NOMO-1 treated with DMSO at 0.1 percent for 48 hours (cell line): ENCODE measurements around the gene CDK13.
"Not testable (repeated sequence)": the region's sequence is repeated elsewhere in the genome, so short reads cannot be mapped to it uniquely, and the experiment has no call there.

Source experiments
- DNase-seq: peaks from one replicate; lab custom pipeline; 2025; ENCODE audit not compliant: unreplicated experiment; lab: John Stamatoyannopoulos, UW

Gene CDK13

DNA sequence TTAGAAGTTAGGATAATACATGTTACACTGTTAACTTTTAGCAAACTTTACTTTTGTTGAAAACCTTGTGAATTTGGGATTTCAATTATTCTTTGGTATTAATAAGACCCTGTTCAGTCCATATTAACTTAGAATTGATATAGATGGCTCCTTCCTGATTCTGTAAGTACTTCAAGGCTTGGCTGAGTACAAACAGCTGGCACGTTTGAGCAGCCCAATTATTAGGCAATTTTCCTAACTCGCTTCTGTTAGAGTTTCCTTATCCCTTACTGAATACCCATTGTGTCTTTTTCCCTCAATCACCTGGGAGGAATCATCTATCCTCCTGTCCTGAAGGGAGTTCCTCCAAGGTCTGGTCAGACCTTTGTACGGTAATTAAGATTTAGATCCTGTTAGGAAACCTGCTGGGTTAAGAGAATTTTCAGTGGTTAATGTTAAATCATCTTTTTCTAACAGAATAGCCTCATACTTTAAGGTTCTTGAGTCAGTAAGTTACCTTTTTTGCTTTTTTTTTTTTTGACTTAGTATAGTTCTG, 195.6 kb downstream of the CDK13 start:
- DNase-seq = not testable (repeated sequence)

DNA sequence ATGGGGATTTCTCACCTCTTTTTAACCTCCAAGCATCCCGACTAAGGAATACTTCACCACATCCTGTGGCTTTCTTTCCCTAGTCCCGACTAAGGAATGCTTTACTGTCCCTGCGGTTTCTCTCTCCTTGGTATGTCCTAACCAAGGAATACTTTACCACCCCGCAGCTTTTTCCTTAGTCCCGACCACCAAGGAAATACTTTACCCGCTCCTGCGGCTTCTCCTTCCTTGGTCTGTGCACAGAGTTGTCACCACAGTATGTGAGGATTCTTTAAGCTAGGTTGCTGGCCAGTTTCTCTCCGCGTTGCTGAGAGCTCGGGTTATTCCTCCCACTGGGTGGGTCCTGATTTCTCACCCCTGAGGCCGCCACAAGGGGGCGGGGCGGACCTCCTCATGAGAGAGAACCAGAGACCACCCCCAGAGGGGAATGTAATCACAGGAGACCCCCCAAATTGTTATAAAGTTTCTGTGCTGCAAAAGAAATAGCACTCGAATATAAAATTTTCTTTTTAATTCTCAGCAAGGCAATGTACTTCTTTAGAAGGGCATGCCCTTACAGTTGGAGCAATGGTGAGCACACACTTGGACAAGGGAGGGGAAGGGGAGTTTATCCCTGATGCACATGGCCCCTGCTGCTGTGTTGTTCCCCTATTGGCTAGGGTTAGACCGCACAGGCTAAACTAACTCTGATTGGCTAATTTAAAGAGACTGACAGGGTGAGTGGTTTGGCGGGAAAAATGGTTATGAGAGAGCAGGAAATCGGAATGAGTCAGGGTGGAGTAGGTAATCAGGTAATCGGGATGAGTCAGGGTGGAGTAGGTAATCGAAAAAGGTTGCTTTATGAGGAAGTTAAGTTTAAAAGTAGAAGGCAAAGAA, 197.6 kb downstream of the CDK13 start:
- no peak for DNase-seq

DNA sequence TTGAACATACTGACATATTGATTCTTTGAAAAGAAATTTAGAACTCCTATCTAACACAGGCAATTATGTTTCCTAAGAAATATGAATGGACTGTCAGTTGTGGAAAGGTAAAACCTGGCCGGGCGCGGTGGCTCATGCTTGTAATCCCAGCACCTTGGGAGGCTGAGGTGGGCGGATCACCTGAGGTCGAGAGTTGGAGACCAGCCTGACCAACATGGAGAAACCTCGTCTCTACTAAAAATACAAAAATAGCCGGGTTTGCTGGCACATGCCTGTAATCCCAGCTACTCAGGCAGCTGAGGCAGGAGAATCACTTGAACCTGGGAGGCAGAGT, 198.2 kb downstream of the CDK13 start:
- not testable (repeated sequence) for DNase-seq

DNA sequence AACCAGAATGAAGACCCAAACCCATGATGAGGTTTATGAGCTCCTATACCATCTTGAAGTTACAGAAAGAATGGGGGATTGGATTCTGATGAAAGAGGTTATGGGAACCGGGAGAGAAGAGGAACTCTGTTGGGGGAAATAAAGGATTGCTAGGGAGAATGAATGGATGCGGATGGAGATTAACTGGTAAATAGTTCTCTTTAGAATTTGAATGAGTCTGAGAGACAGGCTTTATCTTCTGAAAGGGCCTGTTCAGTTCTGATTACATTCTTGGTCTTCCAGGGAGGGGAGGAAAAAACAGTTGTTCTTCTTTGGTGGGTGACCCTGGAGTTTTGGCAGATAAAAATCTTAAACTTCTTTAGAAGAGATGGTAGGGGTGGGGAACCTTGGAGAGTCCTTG, 198.6 kb downstream of the CDK13 start:
- DNase-seq = no peak
